Colonic mucosa (tissue), 4 donors: ENCODE results near the gene TMEM89. TPM values are rescaled to one million over a fixed set of nuclear protein-coding genes. Genes with fewer than 3 reads are reported as not detected.

Source experiments
- DNase-seq: peaks from one replicate; pipeline ENCODE4 v3.0.0-alpha.2; 2020
- H3K27ac ChIP-seq: fragments of 200-600 bp; one replicate; pipeline ENCODE4 v1.8.0; 2021
- H3K27me3 ChIP-seq: fragments of 200-600 bp; one replicate; pipeline ENCODE4 v1.8.0; 2021
- H3K36me3 ChIP-seq: fragments of 200-600 bp; one replicate; pipeline ENCODE4 v1.8.0; 2021
- H3K4me1 ChIP-seq: fragments of 200-600 bp; one replicate; pipeline ENCODE4 v1.8.0; 2021; ENCODE audit warnings: mild to moderate bottlenecking
- H3K4me3 ChIP-seq: fragments of 200-600 bp; one replicate; pipeline ENCODE4 v1.8.0; 2021
- H3K9ac ChIP-seq, 2 donors: one replicate each; pipeline ENCODE4 v1.7.0; 2013; ENCODE audit warnings: control low read depth in 2 of 2, low read depth in 2 of 2, low read length in 2 of 2
- H3K9me3 ChIP-seq: fragments of 200-600 bp; one replicate; pipeline ENCODE4 v1.8.0; 2021
- CTCF ChIP-seq: fragments of 200-600 bp; IDR thresholded peaks from one replicate; pipeline ENCODE4 v1.8.0; 2022; ENCODE audit warnings: antibody characterized with exemption, mild to moderate bottlenecking
- intact Hi-C: fragments of 100-400 bp; cut with DNase I; formaldehyde crosslinking; loops from one replicate; pipeline ENCODE4 v1.14.1; 2022
- microRNA-seq: library from miRNA; unstranded; fragments of <30 nt; microRNA quantifications from one replicate; pipeline ENCODE4, GENCODE V29; 2019
- total RNA-seq, 2 donors: library from RNA; stranded (reverse); fragmentation: NEBNext Ultra II Directional in 1 of 2; extraction: Animal tissue kit (Norgen Biotek cat#: 25700) in 1 of 2; gene quantifications; one replicate each; pipeline ENCODE4 v1.2.1, GENCODE V29; 2021
- donor health status: healthy.
- donor health status: DM: no; HTN: no; CAD: no.
- donor health status: DM: no; HTN: no; CAD: no.

TMEM89 gene
- total RNA-seq, 2 donors from 2014 or later, result 0.42 TPM; not detected in 1

GRCh38 chr3:48571938-48572337, 49.6 kb downstream of the TMEM89 start:
- Histone ChIP-seq H3K27me3 (no peaks in the 10 kb centered on the region), H3K27ac (no peak overlapping the region), H3K4me1 (no peaks in the 10 kb centered on the region), H3K36me3 (no peaks in the 10 kb centered on the region), H3K9me3 (no peaks in the 10 kb centered on the region), H3K9ac (no peak overlapping the region), H3K4me3 (no peak overlapping the region)
- intact Hi-C loops, result no loop called here
- no peak for DNase-seq
- TF ChIP-seq CTCF, result no peak

Small RNA genes within 50 kb of the gene (microRNA-seq; reads per million reads assigned to microRNA genes)
- gene MIR4793, result not detected
- gene MIR711, result not detected

Other genes starting within 250 kb of the TMEM89 start
- not detected for gene FBXW12, start 249.6 kb downstream of the TMEM89 start, total RNA-seq
- gene PLXNB1, start 191.7 kb downstream of the TMEM89 start, total RNA-seq, result 100 to 1,000 TPM in 1 of 2 donors, 10 to 100 TPM in 1; 70.6 to 131 TPM
- 10 to 100 TPM; 11.8 to 21.5 TPM for gene CCDC51, start 181.7 kb downstream of the TMEM89 start, total RNA-seq
- 100 to 1,000 TPM; 185 to 259 TPM for gene TMA7, start 181.5 kb downstream of the TMEM89 start, total RNA-seq
- 1 to 10 TPM; 3.2 to 8.6 TPM for gene ATRIP, start 175.0 kb downstream of the TMEM89 start, total RNA-seq
- gene SHISA5, start 117.6 kb downstream of the TMEM89 start, total RNA-seq, result 100 to 1,000 TPM; 115 to 123 TPM
- gene PFKFB4, start 65.0 kb downstream of the TMEM89 start, total RNA-seq, result 10 to 100 TPM in 1 of 2 donors, 1 to 10 TPM in 1; 8.1 to 51.0 TPM
- gene UCN2, start 58.0 kb downstream of the TMEM89 start, total RNA-seq, result not detected
- 1 to 10 TPM; 3.8 to 5.1 TPM for gene COL7A1, start 26.4 kb downstream of the TMEM89 start, total RNA-seq
- 100 to 1,000 TPM; 682 to 753 TPM for gene UQCRC1, start 12.1 kb downstream of the TMEM89 start, total RNA-seq
- gene SLC26A6, start 13.7 kb upstream of the TMEM89 start, total RNA-seq, result 100 to 1,000 TPM in 1 of 2 donors, 10 to 100 TPM in 1; 94.9 to 112 TPM
- gene CELSR3, start 41.1 kb upstream of the TMEM89 start, total RNA-seq, result 1 to 10 TPM; 1.3 to 2.0 TPM
- gene NCKIPSD, start 64.1 kb upstream of the TMEM89 start, total RNA-seq, result 10 to 100 TPM; 24.3 to 29.7 TPM
- 100 to 1,000 TPM; 101 to 134 TPM for gene IP6K2, start 95.5 kb upstream of the TMEM89 start, total RNA-seq
- gene PRKAR2A, start 226.1 kb upstream of the TMEM89 start, total RNA-seq, result 100 to 1,000 TPM in 1 of 2 donors, 10 to 100 TPM in 1; 66.8 to 117 TPM